K562 (cell line): Measurements from ENCODE around the gene TRIM38. TPM values are rescaled to one million over a fixed set of nuclear protein-coding genes. Genes with fewer than 3 reads are reported as not detected.
A peak's percentile ranks its signal among the peaks of the same experiment; 100 is the strongest.

Experiments
- DMBX1 ChIP-seq: fragments of 250-450 bp; sonication (Bioruptor Pico); IDR thresholded peaks from 2 replicates; pipeline ENCODE4 v1.8.0; 2022; ENCODE audit warnings: inconsistent platforms, mild to moderate bottlenecking, moderate library complexity, borderline replicate concordance
- E2F4 ChIP-seq: sonication (generic); formaldehyde crosslinking; IDR thresholded peaks from 2 replicates; pipeline ENCODE4 v1.8.0; 2022; ENCODE audit warnings: mild to moderate bottlenecking, low read depth, missing genetic modification reagents
- L3MBTL2 ChIP-seq: fragments of 450-650 bp; IDR thresholded peaks from 2 replicates; pipeline ENCODE4 v1.6.1; 2016; ENCODE audit warnings: mild to moderate bottlenecking, moderate library complexity
- POLR2AphosphoS5 ChIP-seq: IDR thresholded peaks from 2 replicates; pipeline ENCODE4 v1.6.1; 2011; ENCODE audit warnings: mild to moderate bottlenecking, low read depth, low read length, moderate library complexity; ENCODE audit not compliant: control insufficient read depth, insufficient read depth
- PTTG1 ChIP-seq: fragments of 450-650 bp; IDR thresholded peaks from 2 replicates; pipeline ENCODE4 v1.6.1; 2016; ENCODE audit warnings: low read depth, mild to moderate bottlenecking, missing genetic modification characterization, missing compliant biosample characterization
- TAF9B ChIP-seq: fragments of 450-650 bp; IDR thresholded peaks from 2 replicates; pipeline ENCODE4 v1.6.1; 2018; ENCODE audit warnings: mild to moderate bottlenecking; ENCODE audit not compliant: partially characterized antibody
- ZBTB40 ChIP-seq, 2 experiments: fragments of 450-650 bp in 1 of 2; sonication (generic) in 1 of 2; formaldehyde crosslinking in 1 of 2; IDR thresholded peaks; 2 replicates each; pipeline versions ENCODE4 v1.7.1 to v1.9.0; 2016 to 2022; ENCODE audit warnings: inconsistent platforms in 1 of 2, mild to moderate bottlenecking in 1 of 2, missing genetic modification reagents in 1 of 2
- ZMIZ1 ChIP-seq, 2 experiments: fragments of 150-350 bp in 1 of 2; IDR thresholded peaks; 2 replicates each; pipeline ENCODE4 v1.6.1; 2012 to 2016; ENCODE audit warnings: low read depth in 2 of 2, low read length in 2 of 2, mild to moderate bottlenecking in 1 of 2, moderate library complexity in 1 of 2
- polyA plus RNA-seq, 8 experiments: library from polyadenylated mRNA; depleted of rRNA in 4 of 8; stranded (reverse) in 5 of 8; unstranded in 3 of 8; fragments of >200 nt; fragmentation: Nextera tagmentation in 2 of 8; fragmentation: Illumina TruSeq in 1 of 8; extraction: Ambion mirVana in 2 of 8; extraction: Trizol in 1 of 8; gene quantifications; 2 replicates each; pipeline versions ENCODE4 v1.2.1 to v1.2.3, GENCODE V29; 2011 to 2014; ENCODE audit warnings: inconsistent platforms in 1 of 8, missing spikeins in 1 of 8
- total RNA-seq, 7 experiments: library from RNA; depleted of rRNA in 6 of 7; stranded (reverse); fragments of >200 nt in 6 of 7; fragmentation: Illumina TruSeq in 2 of 7; extraction: Trizol in 2 of 7; gene quantifications; 2 replicates each; pipeline versions ENCODE4 v1.2.1 to v1.2.3, GENCODE V29; 2011 to 2021; ENCODE audit warnings: low replicate concordance in 1 of 7

TRIM38 gene
- total and polyA plus RNA-seq, 9 of the 15 experiments (the other 6 are each of a cell fraction or from before 2014, with no cell fraction given) = 1.7 to 6.7 (median 6.3) TPM

GRCh38 chr6:26020329-26021000 is 57.9 kb downstream of the TRIM38 start (continued):
- TF ChIP-seq ZMIZ1 (IDR thresholded peaks at IDR 0.05; ENCODE audit: low read depth in 2 of 2, low read length in 2 of 2) (no peak), E2F4 (no peak), L3MBTL2 (0 out of 2 replicates have a peak, but pooled peaks have one; percentile 7), POLR2AphosphoS5 (peak; percentile 85), ZBTB40 (IDR thresholded peaks at IDR 0.05) (no peak), ZBTB40 (CRISPR knock-in tag; IDR thresholded peaks at IDR 0.05) (no peak), TAF9B (peak; percentile 19), PTTG1 (tag) (no peak), DMBX1 (CRISPR knock-in tag) (no peak)
